Measurements from ENCODE around the gene UBE2D3. TPM values are rescaled to one million over a fixed set of nuclear protein-coding genes. Genes with fewer than 3 reads are reported as not detected.

UBE2D3 gene
- total and polyA plus RNA-seq, 2 of the 4 experiments (the other 2 are of a cell fraction) = 233 to 387 TPM

DNA sequence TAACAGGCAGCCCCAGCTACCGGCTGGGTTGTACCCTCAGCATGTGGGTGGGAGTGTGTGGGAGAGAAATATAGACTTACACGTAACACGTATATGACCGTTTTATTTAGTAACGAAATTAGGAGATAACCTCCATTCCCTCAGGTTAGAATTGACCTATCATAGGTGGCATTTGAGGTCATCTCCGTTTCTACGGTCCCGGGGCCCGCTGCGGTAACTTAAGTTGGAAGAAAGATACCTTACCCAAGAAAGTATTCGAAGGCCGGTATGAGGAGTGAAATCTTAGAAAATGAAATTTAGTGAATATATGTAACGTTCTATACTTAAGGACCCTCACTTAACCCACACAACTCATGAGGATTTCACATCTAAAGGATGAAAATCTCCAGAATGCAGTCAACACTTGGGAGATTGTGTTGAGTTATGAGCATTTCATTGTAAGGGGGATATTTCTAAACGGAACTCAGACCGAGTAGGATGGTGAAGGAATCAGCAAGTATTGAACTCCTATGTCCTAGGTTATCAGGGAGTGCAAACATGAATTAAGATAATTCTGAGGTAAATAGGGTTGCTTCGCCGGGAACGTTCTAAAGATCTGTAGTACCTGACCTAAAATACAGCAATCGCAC is 42.3 kb upstream of the UBE2D3 start:
- no peak for ATAC-seq (ENCODE audit: low read depth)
- Histone ChIP-seq H4K20me1 (ENCODE audit: insufficient read depth, low read length) (no peaks in the 10 kb centered on the region), H3K27ac (ENCODE audit: insufficient read depth, low read length) (peak overlapping the region; percentile 96), H2AK5ac (ENCODE audit: low read depth, low read length) (peak overlapping the region; percentile 15; the same call in 1 of the 2 replicates), H2BK15ac (ENCODE audit: low read depth, low read length) (no peak overlapping the region; the same call in 2 of the 3 replicates), H4K8ac (ENCODE audit: low read depth in 2 of 2, low read length in 2 of 2) (peak overlapping the region; percentile 81 to 95), H3K56ac (ENCODE audit: extremely low read depth, insufficient read depth, low read length) (peak overlapping the region; percentile 84), H2BK20ac (ENCODE audit: low read depth, low read length) (no peak overlapping the region), H3K4me1 (ENCODE audit: control insufficient read depth, insufficient read depth, low read length) (no peaks in the 10 kb centered on the region), H3K9ac (ENCODE audit: low read depth, low read length) (peak overlapping the region; percentile 93), H4K91ac (ENCODE audit: insufficient read depth, low read depth, low read length) (peak overlapping the region; percentile 55; the same call in 1 of the 2 replicates), H2BK5ac (ENCODE audit: low read depth, low read length, poor library complexity, severe bottlenecking) (peak overlapping the region; percentile 68), H2BK120ac (ENCODE audit: low read depth, low read length) (peak overlapping the region; percentile 44; the same call in 1 of the 2 replicates), H3K23ac (ENCODE audit: low read depth, low read length) (peak overlapping the region; percentile 94), H4K5ac (ENCODE audit: low read depth, low read length) (peak overlapping the region; percentile 80), H2AFZ (replicated peaks; ENCODE audit: low read length, poor library complexity) (peak overlapping the region; percentile 98), H3K14ac (replicated peaks; ENCODE audit: low read depth, low read length) (peak overlapping the region; percentile 92), H3K4ac (ENCODE audit: low read depth, low read length) (peak overlapping the region; percentile 85), H2AK9ac (replicated peaks; ENCODE audit: low read depth, low read length, poor library complexity) (peak overlapping the region; percentile 1), H3K4me3 (ENCODE audit: insufficient read depth, low read depth, low read length) (peak overlapping the region; percentile 81), H3K4me2 (ENCODE audit: low read depth, low read length) (peak overlapping the region; percentile 70), H3K9me3 (ENCODE audit: control insufficient read depth, insufficient read depth, low read length) (no peaks in the 10 kb centered on the region), H3K36me3 (ENCODE audit: control insufficient read depth, insufficient read depth, low read length) (peaks cover 2% of the 10 kb centered on the region; the same call in 1 of the 2 replicates), H3K18ac (ENCODE audit: low read depth, low read length) (peak overlapping the region; percentile 59), H3K27me3 (ENCODE audit: control insufficient read depth, insufficient read depth, low read length) (no peaks in the 10 kb centered on the region), H3K9me1 (ENCODE audit: insufficient read depth, low read length) (0 out of 2 replicates have a peak, but pooled peaks cover 2% of the 10 kb centered on the region), H3K79me1 (ENCODE audit: low read depth in 1 of 2, low read length in 2 of 2) (peaks cover 14 to 39% of the 10 kb centered on the region in 2 experiments)
- TSS peak; percentile 34 for BruUV-seq (replicated peaks)
- no CpG with 5 or more reads among the region's 19 CpGs for WGBS, 2 experiments (ENCODE audit: extremely low coverage in 2 of 2, insufficient read length in 1 of 2)
- dilution Hi-C loops (cut with HindIII; ENCODE audit: low sequenced_read_pairs, unreplicated experiment) (no loop called here), intact Hi-C loops (cut with micrococcal nuclease) (loop anchor here (1.0 to 5.0 kb wide), 3 partner anchors 41 to 247 kb away; no protein-coding TSS in a partner anchor), in situ Hi-C loops (cut with MboI; ENCODE audit: low sequenced_read_pairs) (no loop called here)
- CTCF ChIA-PET = no interaction called here
- peak; percentile 2 for DNase-seq
- POLR2A ChIA-PET (ENCODE audit: unreplicated experiment) = interaction anchor here (0.6 to 0.9 kb wide), 2 partner anchors 42 to 95 kb away, joined by 3 to 6 read pairs; partner anchors contain the start of gene UBE2D3
- TF ChIP-seq, protein P1, sequence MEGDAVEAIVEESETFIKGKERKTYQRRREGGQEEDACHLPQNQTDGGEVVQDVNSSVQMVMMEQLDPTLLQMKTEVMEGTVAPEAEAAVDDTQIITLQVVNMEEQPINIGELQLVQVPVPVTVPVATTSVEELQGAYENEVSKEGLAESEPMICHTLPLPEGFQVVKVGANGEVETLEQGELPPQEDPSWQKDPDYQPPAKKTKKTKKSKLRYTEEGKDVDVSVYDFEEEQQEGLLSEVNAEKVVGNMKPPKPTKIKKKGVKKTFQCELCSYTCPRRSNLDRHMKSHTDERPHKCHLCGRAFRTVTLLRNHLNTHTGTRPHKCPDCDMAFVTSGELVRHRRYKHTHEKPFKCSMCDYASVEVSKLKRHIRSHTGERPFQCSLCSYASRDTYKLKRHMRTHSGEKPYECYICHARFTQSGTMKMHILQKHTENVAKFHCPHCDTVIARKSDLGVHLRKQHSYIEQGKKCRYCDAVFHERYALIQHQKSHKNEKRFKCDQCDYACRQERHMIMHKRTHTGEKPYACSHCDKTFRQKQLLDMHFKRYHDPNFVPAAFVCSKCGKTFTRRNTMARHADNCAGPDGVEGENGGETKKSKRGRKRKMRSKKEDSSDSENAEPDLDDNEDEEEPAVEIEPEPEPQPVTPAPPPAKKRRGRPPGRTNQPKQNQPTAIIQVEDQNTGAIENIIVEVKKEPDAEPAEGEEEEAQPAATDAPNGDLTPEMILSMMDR (conservative IDR thresholded peaks at IDR 0.05; ENCODE audit: low read depth, low read length) = no peak
- TF ChIP-seq CEBPB (IDR thresholded peaks at IDR 0.05; ENCODE audit: low read depth, low read length) (no peak), RCOR1 (IDR thresholded peaks at IDR 0.05; ENCODE audit: insufficient replicate concordance, low read length) (no peak), MXI1 (IDR thresholded peaks at IDR 0.05; ENCODE audit: borderline replicate concordance, low read depth, low read length) (no peak), NFE2L2 (IDR thresholded peaks at IDR 0.05; ENCODE audit: low read depth, low read length) (no peak), MAZ (IDR thresholded peaks at IDR 0.05; ENCODE audit: borderline replicate concordance, low read depth, low read length) (no peak), CHD1 (IDR thresholded peaks at IDR 0.05; ENCODE audit: low read depth, low read length) (no peak), BHLHE40 (IDR thresholded peaks at IDR 0.05; ENCODE audit: low read depth, low read length) (no peak), MAFK (IDR thresholded peaks at IDR 0.05; ENCODE audit: low read depth, low read length) (no peak), RAD21 (IDR thresholded peaks at IDR 0.05; ENCODE audit: low read length) (no peak), RFX5 (IDR thresholded peaks at IDR 0.05; ENCODE audit: low read depth, low read length) (no peak), FOS (IDR thresholded peaks at IDR 0.05; ENCODE audit: low read depth, low read length) (no peak), POLR2A (IDR thresholded peaks at IDR 0.05; ENCODE audit: low read depth, low read length) (no peak)
- TF ChIP-seq, protein P2, sequence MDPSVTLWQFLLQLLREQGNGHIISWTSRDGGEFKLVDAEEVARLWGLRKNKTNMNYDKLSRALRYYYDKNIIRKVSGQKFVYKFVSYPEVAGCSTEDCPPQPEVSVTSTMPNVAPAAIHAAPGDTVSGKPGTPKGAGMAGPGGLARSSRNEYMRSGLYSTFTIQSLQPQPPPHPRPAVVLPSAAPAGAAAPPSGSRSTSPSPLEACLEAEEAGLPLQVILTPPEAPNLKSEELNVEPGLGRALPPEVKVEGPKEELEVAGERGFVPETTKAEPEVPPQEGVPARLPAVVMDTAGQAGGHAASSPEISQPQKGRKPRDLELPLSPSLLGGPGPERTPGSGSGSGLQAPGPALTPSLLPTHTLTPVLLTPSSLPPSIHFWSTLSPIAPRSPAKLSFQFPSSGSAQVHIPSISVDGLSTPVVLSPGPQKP (IDR thresholded peaks at IDR 0.05; ENCODE audit: borderline replicate concordance, low read depth, low read length) = no peak
- TF ChIP-seq, protein P3, sequence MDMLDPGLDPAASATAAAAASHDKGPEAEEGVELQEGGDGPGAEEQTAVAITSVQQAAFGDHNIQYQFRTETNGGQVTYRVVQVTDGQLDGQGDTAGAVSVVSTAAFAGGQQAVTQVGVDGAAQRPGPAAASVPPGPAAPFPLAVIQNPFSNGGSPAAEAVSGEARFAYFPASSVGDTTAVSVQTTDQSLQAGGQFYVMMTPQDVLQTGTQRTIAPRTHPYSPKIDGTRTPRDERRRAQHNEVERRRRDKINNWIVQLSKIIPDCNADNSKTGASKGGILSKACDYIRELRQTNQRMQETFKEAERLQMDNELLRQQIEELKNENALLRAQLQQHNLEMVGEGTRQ (IDR thresholded peaks at IDR 0.05; ENCODE audit: low read depth, low read length) = no peak

All from IMR-90 (cell line).